ENCODE measurements around the gene IFNG. TPM values are rescaled to one million over a fixed set of nuclear protein-coding genes. Genes with fewer than 3 reads are reported as not detected.

IFNG gene
- polyA plus RNA-seq, 1 donor (not counting 4 experiments of a cell fraction or from before 2014, with no cell fraction given): not detected

- dilution Hi-C loops (cut with MboI; ENCODE audit: extremely low pct_ligation_motif_present, low sequenced_read_pairs): no loop called here
- Histone ChIP-seq H3K4me1 (ENCODE audit: control insufficient read depth, extremely low read depth, insufficient read depth, low read length) (no peaks in the 10 kb centered on the region), H3K27ac (ENCODE audit: control insufficient read depth, insufficient read depth, low read length) (no peak overlapping the region), H3K9me3 (ENCODE audit: control insufficient read depth, low read depth, low read length) (no peaks in the 10 kb centered on the region), H2AFZ (ENCODE audit: control insufficient read depth, low read length) (no peak overlapping the region), H3K9ac (ENCODE audit: control insufficient read depth, extremely low read depth, insufficient read depth, low read length) (no peak overlapping the region), H3K27me3 (ENCODE audit: control insufficient read depth, extremely low read depth, insufficient read depth, low read length) (no peaks in the 10 kb centered on the region), H3K36me3 (ENCODE audit: control insufficient read depth in 2 of 2, extremely low read depth in 1 of 2, insufficient read depth in 2 of 2, low read length in 2 of 2) (no peaks in the 10 kb centered on the region), H3K9me1 (ENCODE audit: control insufficient read depth, extremely low read depth, insufficient read depth, low read length) (no peaks in the 10 kb centered on the region), H3K4me3 (ENCODE audit: control insufficient read depth in 2 of 3, extremely low read depth in 1 of 3, insufficient read depth in 2 of 3, low read depth in 1 of 3, low read length in 3 of 3) (no peak overlapping the region), H3K4me2 (ENCODE audit: control insufficient read depth, extremely low read depth, insufficient read depth, low read depth, low read length) (no peak overlapping the region), H4K20me1 (ENCODE audit: control insufficient read depth, extremely low read depth, insufficient read depth, low read length) (no peaks in the 10 kb centered on the region), H3K79me2 (ENCODE audit: control insufficient read depth, insufficient read depth, low read length) (no peaks in the 10 kb centered on the region)
- FAIRE-seq: no peak
- DNase-seq (ENCODE audit: low read depth, low spot score): no peak
- TF ChIP-seq EZH2 (IDR thresholded peaks at IDR 0.05; ENCODE audit: low read length): no peak
- TF ChIP-seq, protein P1, sequence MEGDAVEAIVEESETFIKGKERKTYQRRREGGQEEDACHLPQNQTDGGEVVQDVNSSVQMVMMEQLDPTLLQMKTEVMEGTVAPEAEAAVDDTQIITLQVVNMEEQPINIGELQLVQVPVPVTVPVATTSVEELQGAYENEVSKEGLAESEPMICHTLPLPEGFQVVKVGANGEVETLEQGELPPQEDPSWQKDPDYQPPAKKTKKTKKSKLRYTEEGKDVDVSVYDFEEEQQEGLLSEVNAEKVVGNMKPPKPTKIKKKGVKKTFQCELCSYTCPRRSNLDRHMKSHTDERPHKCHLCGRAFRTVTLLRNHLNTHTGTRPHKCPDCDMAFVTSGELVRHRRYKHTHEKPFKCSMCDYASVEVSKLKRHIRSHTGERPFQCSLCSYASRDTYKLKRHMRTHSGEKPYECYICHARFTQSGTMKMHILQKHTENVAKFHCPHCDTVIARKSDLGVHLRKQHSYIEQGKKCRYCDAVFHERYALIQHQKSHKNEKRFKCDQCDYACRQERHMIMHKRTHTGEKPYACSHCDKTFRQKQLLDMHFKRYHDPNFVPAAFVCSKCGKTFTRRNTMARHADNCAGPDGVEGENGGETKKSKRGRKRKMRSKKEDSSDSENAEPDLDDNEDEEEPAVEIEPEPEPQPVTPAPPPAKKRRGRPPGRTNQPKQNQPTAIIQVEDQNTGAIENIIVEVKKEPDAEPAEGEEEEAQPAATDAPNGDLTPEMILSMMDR (optimal IDR thresholded peaks at IDR 0.05 in 1 of 3, IDR thresholded peaks at IDR 0.05 in 1 of 3, conservative IDR thresholded peaks at IDR 0.05 in 1 of 3; ENCODE audit: extremely low read depth in 1 of 3, insufficient read depth in 2 of 3, low read length in 3 of 3): peak; percentile 41 to 62 (median 43)
Observed at GRCh38 chr12:68113644-68114043, 45.9 kb downstream of the IFNG start.

- dilution Hi-C loops (cut with MboI; ENCODE audit: extremely low pct_ligation_motif_present, low sequenced_read_pairs): no loop called here
- no peak for FAIRE-seq
Observed at GRCh38 chr12:68111995-68112394, 47.5 kb downstream of the IFNG start.

More at GRCh38 chr12:68111995-68112394, 47.5 kb downstream of the IFNG start:
- TF ChIP-seq EZH2 (IDR thresholded peaks at IDR 0.05; ENCODE audit: low read length): no peak
- TF ChIP-seq, protein P1 (optimal IDR thresholded peaks at IDR 0.05 in 1 of 3, IDR thresholded peaks at IDR 0.05 in 1 of 3, conservative IDR thresholded peaks at IDR 0.05 in 1 of 3; ENCODE audit: extremely low read depth in 1 of 3, insufficient read depth in 2 of 3, low read length in 3 of 3): no peak
- Histone ChIP-seq H3K4me3 (ENCODE audit: control insufficient read depth in 2 of 3, extremely low read depth in 1 of 3, insufficient read depth in 2 of 3, low read depth in 1 of 3, low read length in 3 of 3) (no peak overlapping the region), H3K27me3 (ENCODE audit: control insufficient read depth, extremely low read depth, insufficient read depth, low read length) (no peaks in the 10 kb centered on the region), H3K27ac (ENCODE audit: control insufficient read depth, insufficient read depth, low read length) (no peak overlapping the region), H3K9me3 (ENCODE audit: control insufficient read depth, low read depth, low read length) (no peaks in the 10 kb centered on the region), H3K4me2 (ENCODE audit: control insufficient read depth, extremely low read depth, insufficient read depth, low read depth, low read length) (no peak overlapping the region), H3K79me2 (ENCODE audit: control insufficient read depth, insufficient read depth, low read length) (no peaks in the 10 kb centered on the region), H3K9me1 (ENCODE audit: control insufficient read depth, extremely low read depth, insufficient read depth, low read length) (no peaks in the 10 kb centered on the region), H2AFZ (ENCODE audit: control insufficient read depth, low read length) (no peak overlapping the region), H3K36me3 (ENCODE audit: control insufficient read depth in 2 of 2, extremely low read depth in 1 of 2, insufficient read depth in 2 of 2, low read length in 2 of 2) (no peaks in the 10 kb centered on the region), H4K20me1 (ENCODE audit: control insufficient read depth, extremely low read depth, insufficient read depth, low read length) (no peaks in the 10 kb centered on the region), H3K9ac (ENCODE audit: control insufficient read depth, extremely low read depth, insufficient read depth, low read length) (no peak overlapping the region), H3K4me1 (ENCODE audit: control insufficient read depth, extremely low read depth, insufficient read depth, low read length) (no peaks in the 10 kb centered on the region)
- no peak for DNase-seq (ENCODE audit: low read depth, low spot score)

Measured in keratinocyte (primary cell).